GM18873 (cell line): Measurements from ENCODE around the gene SLC5A2.
A peak's percentile ranks its signal among the peaks of the same experiment; 100 is the strongest.

Source experiments
- ATAC-seq: cut with Tn5 transposase; IDR thresholded peaks from one replicate; pipeline ENCODE4 v1.9.1; 2021; ENCODE audit warnings: mild to moderate bottlenecking, moderate library complexity, moderate number of reproducible peaks; ENCODE audit not compliant: unreplicated experiment, low FRiP score

SLC5A2 gene

GRCh38 chr16:31459687-31460581, 23.0 kb upstream of the SLC5A2 start:
- peak; percentile 58 for ATAC-seq

- ATAC-seq = no peak
These were observed 22.3 kb upstream of the SLC5A2 start for GRCh38 chr16:31460582-31461002.

- ATAC-seq = no peak
These were observed 21.6 kb upstream of the SLC5A2 start for GRCh38 chr16:31461201-31461920.

- no peak for ATAC-seq
These were observed 20.8 kb upstream of the SLC5A2 start for GRCh38 chr16:31461921-31462804.

DNA sequence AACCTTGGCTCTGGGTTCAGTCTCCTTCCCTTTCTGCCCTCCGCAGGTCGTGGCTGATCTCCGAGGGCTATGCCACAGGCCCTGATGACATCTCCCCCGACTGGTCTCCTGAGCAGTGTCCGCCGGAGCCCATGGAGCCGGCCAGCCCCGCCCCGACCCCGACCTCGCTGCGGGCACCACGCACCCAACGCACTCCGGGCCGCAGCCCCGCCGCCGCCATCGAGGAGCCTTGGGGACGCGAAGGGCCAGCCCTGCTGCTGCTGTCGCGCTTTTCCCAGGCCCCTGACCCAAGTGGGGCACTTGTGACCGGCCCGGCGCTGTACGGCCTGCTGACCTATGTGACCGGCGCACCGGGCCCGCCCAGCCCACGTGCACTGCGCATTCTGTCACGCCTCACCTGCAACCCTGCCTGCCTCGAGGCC, 18.6 kb upstream of the SLC5A2 start:
- no peak for ATAC-seq

- no peak for ATAC-seq
These were observed 18.1 kb upstream of the SLC5A2 start for GRCh38 chr16:31464781-31465260.

DNA sequence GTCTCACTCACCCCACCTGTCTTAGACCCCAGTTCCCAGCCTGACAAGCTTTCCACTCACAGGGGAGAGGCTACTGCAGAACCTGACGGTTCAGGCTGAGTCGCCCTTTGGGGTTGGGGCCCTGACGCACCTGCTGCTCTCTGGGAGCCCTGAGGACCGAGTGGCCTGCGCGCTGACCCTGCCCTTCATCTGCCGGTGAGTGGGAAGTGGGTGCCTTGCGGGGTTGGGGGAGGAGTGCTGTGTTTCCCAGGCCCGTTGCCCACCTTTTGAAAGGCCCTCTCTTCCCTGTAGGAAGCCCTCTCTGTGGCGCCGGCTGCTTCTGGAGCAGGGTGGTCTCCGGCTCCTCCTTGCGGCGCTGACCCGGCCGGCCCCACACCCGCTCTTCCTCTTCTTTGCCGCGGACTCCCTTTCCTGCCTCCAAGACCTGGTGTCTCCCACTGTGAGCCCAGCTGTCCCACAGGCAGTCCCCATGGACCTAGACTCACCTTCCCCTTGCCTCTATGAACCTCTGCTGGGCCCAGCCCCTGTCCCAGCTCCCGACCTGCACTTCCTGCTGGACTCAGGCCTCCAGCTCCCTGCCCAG, 17.0 kb upstream of the SLC5A2 start:
- ATAC-seq = no peak

- no peak for ATAC-seq
These were observed 16.5 kb upstream of the SLC5A2 start for GRCh38 chr16:31466381-31466841.

- ATAC-seq = no peak
These were observed 15.7 kb upstream of the SLC5A2 start for GRCh38 chr16:31467151-31467773.

GRCh38 chr16:31467858-31468257, 15.1 kb upstream of the SLC5A2 start:
- ATAC-seq = no peak

GRCh38 chr16:31470615-31471014, 12.3 kb upstream of the SLC5A2 start:
- ATAC-seq = no peak

- ATAC-seq = no peak
These were observed 11.6 kb upstream of the SLC5A2 start for GRCh38 chr16:31471241-31471874.

DNA sequence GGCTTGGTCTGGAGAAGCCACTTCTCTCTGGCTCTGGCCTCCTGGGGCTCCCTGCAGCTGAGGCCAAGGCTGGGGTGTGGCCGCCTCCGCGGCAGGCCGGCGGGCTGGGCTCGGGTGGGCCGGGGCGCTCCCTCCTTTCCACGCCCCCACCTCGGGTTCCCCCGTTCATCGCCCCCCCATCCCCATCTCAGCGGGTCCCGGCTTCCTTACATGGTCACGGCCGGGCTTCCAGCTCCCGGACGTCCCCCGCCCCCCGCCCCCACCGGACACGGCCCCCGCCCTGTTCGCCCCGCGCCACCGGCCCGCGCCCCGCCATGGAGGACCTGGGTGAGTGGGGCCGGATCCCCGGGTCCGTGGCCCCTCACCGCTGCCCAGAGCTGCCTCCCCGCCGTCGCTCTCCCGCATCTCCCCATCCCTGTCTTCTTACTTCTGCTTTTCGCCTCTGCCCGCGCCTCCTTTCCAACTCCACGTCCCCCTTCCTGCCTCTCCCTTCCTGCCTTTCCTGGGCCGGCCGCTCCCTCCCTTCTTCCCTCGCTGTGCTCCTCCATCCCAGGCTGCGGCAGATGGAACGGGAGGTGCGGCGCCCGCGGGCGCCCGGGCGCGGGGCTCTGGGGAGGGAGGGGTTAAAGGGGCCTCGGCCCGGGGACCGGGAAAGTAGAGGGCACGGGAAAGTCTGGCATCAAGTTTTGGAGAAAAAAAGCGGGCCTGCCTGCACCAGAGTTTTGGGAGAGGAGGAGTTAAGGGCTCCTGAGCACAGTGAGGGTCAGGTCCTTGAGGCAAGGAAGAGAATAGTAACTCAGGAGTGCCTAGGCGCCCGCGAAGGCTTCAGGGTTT, 10.8 kb upstream of the SLC5A2 start, which contains the start of gene TGFB1I1:
Gene TGFB1I1, plus strand, starts transcription at position 278 of the 834 bp plus-strand sequence. Its CDS starts 37 bp downstream, at position 315.
- no peak for ATAC-seq

GRCh38 chr16:31472709-31473203, 10.2 kb upstream of the SLC5A2 start:
- no peak for ATAC-seq

- no peak for ATAC-seq
These were observed 9.5 kb upstream of the SLC5A2 start for GRCh38 chr16:31473264-31473984.

GRCh38 chr16:31474173-31474714, 8.7 kb upstream of the SLC5A2 start:
- no peak for ATAC-seq
